KOPT-K1 (cell line): ENCODE data around the gene POLR2E.

Source experiments
- H3K27ac ChIP-seq: fragments of 200-600 bp; sonication (generic); 2 replicates; pipeline ENCODE4 v1.5.1; 2016; ENCODE audit warnings: antibody characterized with exemption, mild to moderate bottlenecking, low read depth, low read length; ENCODE audit not compliant: poor library complexity, severe bottlenecking
- H3K36me3 ChIP-seq: fragments of 200-600 bp; sonication (generic); 2 replicates; pipeline ENCODE4 v1.5.1; 2017; ENCODE audit warnings: antibody characterized with exemption, mild to moderate bottlenecking, low read length, moderate library complexity; ENCODE audit not compliant: insufficient read depth
- H3K9me3 ChIP-seq: fragments of 200-600 bp; sonication (generic); 2 replicates; pipeline ENCODE4 v1.5.1; 2017; ENCODE audit warnings: antibody characterized with exemption, low read length, mild to moderate bottlenecking; ENCODE audit not compliant: insufficient read depth, poor library complexity, severe bottlenecking

POLR2E gene

DNA sequence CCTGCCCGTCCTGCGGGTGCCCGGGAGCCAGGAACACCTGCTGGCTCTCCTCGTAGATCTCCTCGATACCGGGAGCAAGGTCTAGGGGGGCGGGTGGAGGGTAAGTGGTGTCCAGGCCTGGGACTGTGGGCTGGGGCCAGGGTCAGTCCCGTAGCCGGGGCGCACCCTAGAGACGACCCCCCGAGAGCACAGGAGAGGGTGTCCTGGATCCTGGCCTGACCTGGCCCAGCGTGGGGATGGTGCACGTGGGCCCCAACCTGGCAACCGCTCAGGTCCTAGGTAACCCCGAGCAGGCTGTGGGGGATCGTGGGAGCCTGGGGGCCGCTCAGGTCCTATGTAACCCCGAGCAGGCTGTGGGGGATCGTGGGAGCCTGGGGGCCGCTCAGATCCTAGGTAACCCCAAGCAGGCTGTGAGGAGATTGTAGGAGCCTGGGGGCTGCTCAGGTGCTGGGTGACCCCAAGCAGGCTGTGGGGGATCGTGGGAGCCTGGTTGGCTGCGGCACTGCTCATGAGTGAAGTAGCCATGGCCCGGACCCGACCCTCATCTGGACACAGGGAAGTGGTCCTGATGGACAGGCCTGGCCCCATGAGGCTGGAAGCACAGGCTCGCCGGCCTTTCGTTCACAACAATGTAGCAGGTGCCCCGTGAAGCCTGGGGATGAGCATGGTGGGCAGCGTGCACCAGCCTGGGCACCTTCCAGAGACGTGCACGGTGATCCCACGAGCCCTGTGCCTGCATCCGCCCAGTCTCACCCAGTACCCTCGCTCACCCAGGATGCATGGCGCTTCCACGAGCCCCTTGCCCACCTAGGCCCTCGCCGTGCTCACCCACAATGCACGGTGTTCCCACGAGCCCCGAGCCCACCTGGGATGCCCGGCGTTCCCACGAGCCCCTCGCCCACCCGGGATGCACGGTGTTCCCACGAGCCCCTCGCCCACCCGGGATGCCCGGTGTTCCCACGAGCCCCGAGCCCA lies 14.8 kb upstream of the POLR2E start:
- no peak overlapping the region for H3K27ac ChIP-seq
- H3K36me3 ChIP-seq = peaks cover 58% of the 10 kb centered on the region
- H3K9me3 ChIP-seq = no peaks in the 10 kb centered on the region

DNA sequence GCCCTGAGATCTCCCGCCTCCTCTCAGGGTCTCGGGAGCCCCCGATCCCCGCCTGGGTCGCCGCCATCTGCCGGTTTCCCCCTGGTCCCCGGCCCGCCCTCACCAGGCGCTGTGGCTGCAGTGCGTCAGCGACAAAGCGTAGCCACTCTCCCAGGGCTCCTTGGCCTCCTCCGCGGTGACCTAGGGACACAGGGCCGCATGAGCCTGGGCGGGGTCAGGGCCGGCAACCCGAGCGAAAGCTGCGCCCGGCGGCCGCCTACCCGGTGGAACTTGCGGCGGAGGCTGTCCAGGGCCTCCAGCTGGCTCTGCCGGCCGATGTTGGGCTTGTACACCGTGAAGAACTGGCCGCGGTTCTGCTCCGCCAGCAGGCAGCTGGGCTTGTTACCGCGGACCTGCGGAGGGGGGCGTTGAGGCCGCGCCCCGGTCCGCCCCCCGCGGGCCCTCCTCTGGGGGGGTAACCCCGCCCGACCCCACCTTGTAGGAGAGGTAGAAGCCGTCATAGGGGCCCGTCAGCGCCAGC lies 13.9 kb upstream of the POLR2E start:
- Histone ChIP-seq H3K9me3 (no peaks in the 10 kb centered on the region), H3K36me3 (peaks cover 55% of the 10 kb centered on the region), H3K27ac (no peak overlapping the region)

DNA sequence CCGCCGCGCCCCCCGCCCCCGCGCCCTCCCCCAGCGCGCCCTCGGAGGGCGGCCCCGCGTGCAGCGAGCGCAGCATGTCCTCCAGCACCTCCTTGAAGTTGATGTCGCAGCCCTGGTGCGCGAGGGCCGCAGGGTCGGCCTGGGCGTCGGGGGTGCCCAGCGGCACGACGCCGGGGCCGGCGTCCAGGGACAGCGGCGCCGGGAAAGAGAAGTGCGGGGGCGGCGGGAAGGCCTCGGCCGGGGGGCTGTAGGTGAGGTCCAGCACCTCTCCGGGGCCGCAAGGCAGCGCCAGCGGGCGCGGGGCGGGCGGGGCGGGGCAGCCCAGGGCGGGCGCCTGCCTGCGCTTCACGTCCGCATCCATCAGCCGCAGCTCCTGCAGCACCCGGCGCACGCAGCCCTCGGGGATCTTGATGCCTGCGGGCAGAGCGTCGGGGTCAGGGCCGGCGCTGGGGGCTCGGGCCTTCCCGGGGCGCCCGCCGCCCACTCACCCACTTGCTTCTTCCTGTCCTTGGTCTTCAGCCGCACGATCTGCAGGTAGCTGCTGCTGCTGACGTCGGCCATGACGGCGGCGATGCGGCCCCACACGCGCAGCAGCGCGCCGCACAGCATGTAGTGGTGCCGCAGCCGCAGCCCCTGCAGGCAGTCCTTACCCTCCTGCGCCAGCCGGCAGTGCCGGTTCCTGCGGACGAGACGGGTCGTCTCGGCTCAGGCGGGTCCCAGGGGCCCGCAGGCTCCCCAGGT lies 13.3 kb upstream of the POLR2E start:
- Histone ChIP-seq H3K27ac (no peak overlapping the region), H3K36me3 (peaks cover 49% of the 10 kb centered on the region), H3K9me3 (no peaks in the 10 kb centered on the region)

DNA sequence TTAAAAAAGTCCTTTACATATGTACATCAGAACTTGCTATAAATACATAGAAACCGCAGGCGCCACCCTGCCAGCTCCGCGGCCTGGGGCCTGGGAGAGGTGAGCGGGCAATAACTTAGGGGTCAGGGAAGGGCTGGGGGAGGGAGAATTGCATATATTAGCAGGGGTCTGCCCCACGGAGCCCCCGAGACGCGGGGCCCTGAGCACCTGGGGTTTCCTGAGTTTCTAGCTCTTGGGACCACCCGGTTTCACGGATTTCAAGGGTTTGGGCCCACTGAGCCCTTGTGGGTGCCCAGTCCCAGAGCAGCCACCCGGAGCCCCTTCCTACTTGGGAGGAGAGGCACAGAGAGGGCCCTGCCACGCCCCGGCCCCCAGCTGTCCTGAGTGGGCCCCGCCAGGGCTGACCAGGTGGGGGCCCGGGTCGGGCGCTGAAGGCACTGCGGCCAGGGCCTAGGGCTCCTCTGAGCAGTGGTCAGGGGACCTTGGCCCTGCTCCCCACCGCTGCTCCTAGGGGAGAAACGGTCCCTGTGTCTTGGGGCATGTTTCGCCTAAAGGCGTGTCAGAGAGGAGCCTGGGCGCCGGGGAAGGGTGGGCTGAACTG lies 12.6 kb upstream of the POLR2E start:
- H3K36me3 ChIP-seq = peaks cover 47% of the 10 kb centered on the region
- H3K27ac ChIP-seq = no peak overlapping the region
- no peaks in the 10 kb centered on the region for H3K9me3 ChIP-seq

DNA sequence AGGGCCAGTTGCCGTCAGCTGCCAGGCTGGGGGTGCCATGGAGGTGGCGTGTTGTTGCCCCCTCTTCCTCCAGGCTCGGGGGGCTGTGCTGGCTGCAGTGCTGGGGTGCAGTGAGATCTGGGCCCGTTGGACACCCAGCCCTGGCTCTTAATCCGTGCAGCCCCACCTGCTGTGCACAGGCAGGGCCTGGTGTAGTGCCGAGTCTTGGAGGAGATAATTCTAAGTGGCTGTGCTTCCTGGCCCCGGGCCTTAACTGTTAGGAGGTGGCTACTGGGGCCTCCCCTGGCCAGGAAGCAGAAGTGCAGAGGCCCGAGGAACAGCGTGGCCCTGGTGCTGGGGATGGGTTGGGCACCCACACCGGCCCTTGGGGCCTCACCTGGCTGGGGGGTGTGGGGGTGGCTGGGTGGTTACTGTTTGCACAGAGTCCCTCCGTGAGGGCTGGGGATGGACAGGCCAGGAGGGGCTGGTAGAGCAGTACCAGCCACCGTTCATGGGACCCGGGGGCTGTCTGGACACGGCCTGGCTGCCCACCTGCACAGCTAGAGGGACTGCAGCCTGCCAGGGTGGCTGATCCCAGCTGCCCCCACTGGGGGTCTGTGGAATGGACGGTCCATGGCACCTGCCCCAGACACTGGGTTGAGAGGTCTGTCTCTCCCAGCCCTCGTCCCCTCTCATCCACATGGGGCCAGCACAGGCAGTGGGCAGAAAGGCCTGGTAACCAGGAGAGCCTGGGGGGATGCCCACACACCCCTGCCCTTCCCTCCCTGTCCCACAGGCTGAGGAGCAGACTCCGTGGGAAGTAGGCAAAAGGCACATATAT lies 11.9 kb upstream of the POLR2E start:
- no peak overlapping the region for H3K27ac ChIP-seq
- peaks cover 40% of the 10 kb centered on the region for H3K36me3 ChIP-seq
- H3K9me3 ChIP-seq = no peaks in the 10 kb centered on the region

DNA sequence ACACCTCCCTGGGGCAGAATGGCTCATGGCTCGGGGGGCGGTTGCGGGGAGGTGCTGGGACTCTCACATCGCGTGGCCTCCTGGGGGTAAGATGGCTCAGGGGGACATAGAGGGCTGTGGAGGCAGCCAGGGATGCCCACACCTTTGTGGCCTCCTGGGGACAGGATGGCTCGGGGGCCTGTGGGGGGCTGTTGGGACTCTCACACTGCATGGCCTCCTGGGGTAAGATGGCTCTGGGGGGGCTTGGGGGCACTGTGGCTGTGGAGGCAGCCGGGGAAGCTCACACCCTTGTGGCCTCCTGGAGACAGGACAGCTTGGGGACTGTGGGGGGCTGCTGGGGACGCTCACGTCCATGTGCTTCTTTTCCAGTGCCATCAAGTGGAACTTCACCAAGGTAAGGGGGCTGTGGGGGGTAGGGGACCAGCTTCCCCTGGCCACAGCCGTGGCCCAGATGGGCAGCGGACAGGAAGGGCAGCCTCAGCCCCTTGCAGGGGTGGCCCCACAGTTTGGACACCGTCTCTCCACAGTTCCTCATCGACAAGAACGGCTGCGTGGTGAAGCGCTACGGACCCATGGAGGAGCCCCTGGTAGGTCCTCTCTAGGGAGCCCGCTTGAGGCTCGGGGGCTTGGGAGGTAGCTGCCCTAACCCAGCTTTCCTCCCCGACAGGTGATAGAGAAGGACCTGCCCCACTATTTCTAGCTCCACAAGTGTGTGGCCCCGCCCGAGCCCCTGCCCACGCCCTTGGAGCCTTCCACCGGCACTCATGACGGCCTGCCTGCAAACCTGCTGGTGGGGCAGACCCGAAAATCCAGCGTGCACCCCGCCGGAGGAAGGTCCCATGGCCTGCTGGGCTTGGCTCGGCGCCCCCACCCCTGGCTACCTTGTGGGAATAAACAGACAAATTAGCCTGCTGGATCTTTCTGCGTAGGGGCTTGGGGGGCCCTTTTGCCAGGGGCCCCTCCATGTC lies 11.0 kb upstream of the POLR2E start:
- peaks cover 37% of the 10 kb centered on the region for H3K36me3 ChIP-seq
- no peaks in the 10 kb centered on the region for H3K9me3 ChIP-seq
- H3K27ac ChIP-seq = no peak overlapping the region

DNA sequence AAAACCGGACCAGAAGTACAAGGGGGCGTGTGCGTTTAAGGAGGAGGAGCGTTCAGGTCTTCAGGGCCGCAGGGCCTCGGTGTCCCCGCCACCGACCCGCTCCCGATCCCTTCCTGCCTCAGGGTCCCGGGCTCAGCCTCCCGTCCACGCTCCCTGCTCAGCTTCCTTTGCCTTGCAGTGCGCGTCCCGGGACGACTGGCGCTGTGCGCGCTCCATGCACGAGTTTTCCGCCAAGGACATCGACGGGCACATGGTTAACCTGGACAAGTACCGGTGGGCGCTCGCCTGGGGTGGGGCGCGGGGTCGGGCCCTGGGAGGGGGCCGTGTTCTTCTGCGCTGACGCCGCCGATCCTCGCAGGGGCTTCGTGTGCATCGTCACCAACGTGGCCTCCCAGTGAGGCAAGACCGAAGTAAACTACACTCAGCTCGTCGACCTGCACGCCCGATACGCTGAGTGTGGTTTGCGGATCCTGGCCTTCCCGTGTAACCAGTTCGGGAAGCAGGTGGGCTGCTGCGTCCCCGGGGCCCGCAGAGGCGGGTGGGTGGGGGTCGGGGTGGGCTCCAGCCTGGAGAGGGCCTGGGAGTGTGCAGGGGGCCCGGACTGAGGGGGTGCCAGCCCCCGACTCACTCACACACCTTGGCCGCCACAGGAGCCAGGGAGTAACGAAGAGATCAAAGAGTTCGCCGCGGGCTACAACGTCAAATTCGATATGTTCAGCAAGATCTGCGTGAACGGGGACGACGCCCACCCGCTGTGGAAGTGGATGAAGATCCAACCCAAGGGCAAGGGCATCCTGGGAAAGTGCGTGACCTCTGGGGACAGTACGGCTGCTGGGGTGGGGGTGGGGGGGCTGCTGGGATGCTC lies 10.1 kb upstream of the POLR2E start:
- H3K36me3 ChIP-seq = peaks cover 36% of the 10 kb centered on the region
- H3K9me3 ChIP-seq = no peaks in the 10 kb centered on the region
- H3K27ac ChIP-seq = peak overlapping the region; percentile 81

DNA sequence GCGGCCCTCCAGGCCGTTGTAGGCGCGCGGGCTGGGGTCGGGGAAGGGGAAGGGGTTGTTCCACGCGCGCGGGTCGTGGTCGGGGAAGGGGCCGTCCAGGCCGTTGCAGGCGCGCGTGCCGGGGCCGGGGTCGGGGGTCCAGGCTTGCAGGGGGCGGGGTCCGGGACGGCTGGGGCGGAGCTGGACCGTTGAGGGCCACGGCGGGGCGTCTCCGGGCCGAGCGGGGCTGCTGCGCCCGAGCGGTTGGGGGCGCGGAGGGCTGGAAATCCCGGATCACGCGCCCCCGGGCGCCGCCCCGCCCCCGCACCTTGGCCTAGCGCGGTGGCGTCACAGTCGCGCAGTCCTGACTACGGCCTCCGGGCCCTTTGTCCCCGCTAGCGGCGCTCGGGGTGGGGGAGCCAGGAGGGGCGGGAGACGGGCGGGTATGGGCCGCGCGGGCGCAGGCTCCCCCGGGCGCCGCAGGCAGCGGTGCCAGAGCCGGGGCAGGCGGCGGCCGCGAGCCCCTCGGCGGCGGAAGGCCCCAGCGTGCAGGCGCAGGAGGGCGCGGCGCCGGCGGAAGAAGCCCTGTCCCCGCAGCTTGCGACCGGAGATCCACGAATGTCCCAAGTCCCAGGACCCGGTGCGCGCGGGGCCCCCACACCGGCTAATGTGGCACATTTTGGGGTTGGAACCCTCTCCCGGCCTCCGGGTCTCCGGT lies 9.3 kb upstream of the POLR2E start:
- Histone ChIP-seq H3K9me3 (no peaks in the 10 kb centered on the region), H3K27ac (peak overlapping the region; percentile 81), H3K36me3 (peaks cover 32% of the 10 kb centered on the region)

DNA sequence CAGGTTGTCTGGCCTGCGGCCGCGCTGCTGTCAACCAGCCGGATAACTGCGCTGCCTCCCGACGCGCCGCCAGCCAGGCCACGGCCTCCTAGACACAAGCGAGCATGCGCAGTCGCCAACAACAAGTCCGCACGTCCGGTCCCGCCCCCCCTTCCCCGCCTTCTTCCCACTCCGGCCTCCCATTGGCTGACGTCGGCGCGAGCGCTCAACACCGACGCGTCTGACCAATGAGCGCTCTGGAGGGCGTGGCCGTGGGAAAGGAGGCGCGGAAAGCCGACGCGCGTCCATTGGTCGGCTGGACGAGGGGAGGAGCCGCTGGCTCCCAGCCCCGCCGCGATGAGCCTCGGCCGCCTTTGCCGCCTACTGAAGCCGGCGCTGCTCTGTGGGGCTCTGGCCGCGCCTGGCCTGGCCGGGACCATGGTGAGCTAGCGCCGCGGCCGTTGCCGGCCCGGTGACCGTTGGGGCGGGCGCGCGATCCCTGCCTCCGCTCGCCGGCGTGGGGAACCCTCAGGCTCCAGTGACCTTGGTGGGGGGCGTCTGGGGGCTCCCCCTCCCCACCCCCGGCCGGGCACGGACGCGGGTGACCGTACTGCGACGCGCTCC lies 8.6 kb upstream of the POLR2E start, which contains the start of gene GPX4:
GPX4 (plus strand) TSS at position 287 of the 603 bp plus-strand sequence; CDS start at position 337, 50 bp downstream.
- Histone ChIP-seq H3K27ac (peak within 1 kb of the TSS; percentile 81), H3K9me3 (no peaks in the 10 kb centered on the region), H3K36me3 (peaks cover 28% of the 10 kb centered on the region)

DNA sequence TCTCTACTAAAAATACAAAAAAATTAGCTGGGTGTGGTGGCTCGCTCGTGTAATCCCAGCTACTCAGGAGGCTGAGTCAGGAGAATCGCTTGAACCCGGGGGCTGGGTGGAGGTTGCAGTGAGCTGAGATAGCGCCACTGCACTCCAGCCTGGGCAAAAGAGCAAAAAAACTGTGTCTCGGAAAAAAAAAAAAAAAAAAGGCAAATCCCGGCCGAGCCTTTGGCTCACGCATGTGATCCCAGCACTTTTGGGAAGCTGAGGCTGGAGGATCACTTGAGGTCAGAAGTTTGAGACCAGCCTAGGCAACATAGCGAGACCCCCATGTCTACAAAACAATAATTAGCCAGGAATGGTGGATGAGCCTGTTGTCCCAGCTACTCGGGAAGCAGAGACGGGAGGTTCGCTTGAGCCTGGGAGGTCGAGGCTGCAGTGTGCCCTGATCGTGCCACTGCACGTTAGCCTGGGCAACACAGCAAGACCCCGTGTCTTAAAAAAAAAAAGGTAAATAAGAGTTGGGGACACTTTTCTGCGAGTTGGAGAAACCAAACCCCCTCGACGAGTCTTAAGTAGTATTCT lies 8.0 kb upstream of the POLR2E start:
- peak overlapping the region; percentile 42 for H3K27ac ChIP-seq
- peaks cover 25% of the 10 kb centered on the region for H3K36me3 ChIP-seq
- H3K9me3 ChIP-seq = no peaks in the 10 kb centered on the region

DNA sequence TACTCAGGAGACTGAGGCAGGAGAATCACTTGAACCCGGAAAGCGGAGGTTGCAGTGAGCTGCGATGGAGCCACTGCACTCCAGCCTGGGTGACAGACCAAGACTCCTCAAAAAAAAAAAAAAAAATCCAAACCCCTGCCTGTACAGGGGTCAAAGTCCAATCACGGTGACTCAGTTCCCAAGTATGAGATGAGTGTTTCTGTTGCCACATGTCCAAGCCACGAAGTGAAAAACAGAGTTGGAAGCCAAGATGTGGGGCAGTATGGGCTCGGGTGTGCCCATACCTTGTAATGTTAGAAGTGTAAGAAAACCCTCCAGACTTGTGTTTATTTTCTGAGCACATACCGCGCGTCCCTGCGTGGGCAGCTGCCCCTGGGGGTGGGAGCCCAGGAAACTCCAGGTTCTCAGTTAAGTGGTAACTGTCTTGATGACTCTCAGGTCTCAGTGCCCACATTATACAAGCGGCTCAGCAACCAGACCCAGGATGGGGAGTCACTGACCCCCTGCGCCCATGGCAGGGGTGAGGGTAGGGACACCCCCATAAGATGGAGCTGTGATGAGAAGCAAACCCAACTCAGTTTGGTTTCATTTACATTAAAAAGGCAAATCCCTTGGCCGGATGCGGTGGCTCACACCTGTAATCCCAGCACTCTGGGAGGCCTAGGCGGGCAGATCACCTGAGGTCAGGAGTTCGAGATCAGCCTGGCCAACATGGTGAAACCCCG lies 7.4 kb upstream of the POLR2E start:
- Histone ChIP-seq H3K9me3 (no peaks in the 10 kb centered on the region), H3K27ac (no peak overlapping the region), H3K36me3 (peaks cover 21% of the 10 kb centered on the region)
